Measurements from ENCODE around the gene CRYBG1. TPM values are rescaled to one million over a fixed set of nuclear protein-coding genes. Genes with fewer than 3 reads are reported as not detected.
A peak's percentile ranks its signal among the peaks of the same experiment; 100 is the strongest.

Gene CRYBG1
- total and polyA plus RNA-seq, 10 of the 15 experiments (the other 5 are each of a cell fraction or from before 2014, with no cell fraction given), result 6.5 to 57.0 (median 25.2) TPM

GRCh38 chr6:106325336-106326178 lies 35.0 kb upstream of the CRYBG1 start, which contains the start of gene ATG5 (continued):
- no peak for TF ChIP-seq BCLAF1 (IDR thresholded peaks at IDR 0.05)
- no peak for TF ChIP-seq PBX3 (IDR thresholded peaks at IDR 0.05; ENCODE audit: insufficient replicate concordance, low read depth, low read length)
- TF ChIP-seq CEBPZ (IDR thresholded peaks at IDR 0.05; ENCODE audit: low read depth, low read length), result no peak
- TF ChIP-seq ATF3 (IDR thresholded peaks at IDR 0.05; ENCODE audit: borderline replicate concordance, extremely low read depth, low read depth, low read length), result peak; percentile 98
- TF ChIP-seq NR2C1 (IDR thresholded peaks at IDR 0.05), result peak; percentile 78
- peak; percentile 24 for TF ChIP-seq MYC (IDR thresholded peaks at IDR 0.05; ENCODE audit: insufficient read depth, insufficient read length, insufficient replicate concordance, low read length, severe bottlenecking)
- no peak for TF ChIP-seq EP300 (IDR thresholded peaks at IDR 0.05; ENCODE audit: borderline replicate concordance in 1 of 2, control insufficient read depth in 1 of 2, low read depth in 2 of 2, low read length in 2 of 2)
- peak; percentile 92 for TF ChIP-seq MXI1 (IDR thresholded peaks at IDR 0.05; ENCODE audit: low read depth, low read length)
- peak; percentile 60 for TF ChIP-seq SIX5 (IDR thresholded peaks at IDR 0.05; ENCODE audit: low read depth, low read length, severe bottlenecking)
- TF ChIP-seq SMARCA5 (IDR thresholded peaks at IDR 0.05), result no peak; the same call in 1 of the 2 replicates
- TF ChIP-seq BRCA1 (IDR thresholded peaks at IDR 0.05; ENCODE audit: low read depth, low read length), result no peak
- TF ChIP-seq MTA2 (IDR thresholded peaks at IDR 0.05; ENCODE audit: low read depth), result 0 out of 2 replicates have a peak, but pooled peaks have one; percentile 22
- TF ChIP-seq PAX5 (IDR thresholded peaks at IDR 0.05; ENCODE audit: borderline replicate concordance, low read depth, low read length), result peak; percentile 42; the same call in 1 of the 2 replicates
- peak; percentile 68 for TF ChIP-seq SMAD5 (IDR thresholded peaks at IDR 0.05; ENCODE audit: low read depth)
- peak; percentile 58; the same call in 1 of the 2 replicates for TF ChIP-seq NRF1 (conservative IDR thresholded peaks at IDR 0.05; ENCODE audit: low read depth, low read length)
- peak; percentile 49; the same call in 1 of the 2 replicates for TF ChIP-seq TCF3 (IDR thresholded peaks at IDR 0.05; ENCODE audit: borderline replicate concordance, insufficient read depth, low read depth, low read length)
- TF ChIP-seq SREBF1 (IDR thresholded peaks at IDR 0.05; ENCODE audit: low read length), result no peak
- TF ChIP-seq WRNIP1 (IDR thresholded peaks at IDR 0.05; ENCODE audit: borderline replicate concordance, low read depth, low read length), result no peak
- TF ChIP-seq ZBED1 (IDR thresholded peaks at IDR 0.05; ENCODE audit: borderline replicate concordance), result no peak
- peak; percentile 99 for TF ChIP-seq CREB1 (IDR thresholded peaks at IDR 0.05; ENCODE audit: low read depth)
- TF ChIP-seq NR2F1 (conservative IDR thresholded peaks at IDR 0.05), result peak; percentile 69
- TF ChIP-seq BMI1 (IDR thresholded peaks at IDR 0.05; ENCODE audit: borderline replicate concordance), result no peak
